ENCODE measurements around the gene BBOX1.

The BBOX1 gene

DNA sequence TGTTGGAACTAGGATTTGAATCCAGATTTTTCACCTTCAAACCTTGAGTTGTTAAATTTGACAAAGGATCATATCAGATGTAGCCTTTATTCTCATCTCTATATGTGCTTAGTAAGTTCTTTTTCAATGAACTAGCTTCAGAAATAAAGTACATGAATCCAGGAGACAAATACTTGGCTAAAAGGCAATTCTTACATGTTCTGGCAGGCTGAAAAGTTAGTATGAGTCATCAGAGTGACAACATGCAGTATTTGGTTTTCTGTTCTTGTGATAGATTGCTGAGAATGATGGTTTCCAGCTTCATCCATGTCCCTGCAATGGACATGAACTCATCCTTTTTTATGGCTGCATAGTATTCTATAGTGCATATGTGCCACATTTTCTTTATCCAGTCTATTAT lies 40.4 kb downstream of the BBOX1 start:
- Histone ChIP-seq H3K27ac (no peak overlapping the region), H3K36me3 (replicated peaks) (no peaks in the 10 kb centered on the region), H3K27me3 (replicated peaks) (no peaks in the 10 kb centered on the region), H3K4me3 (ENCODE audit: low read depth, low read length) (no peak overlapping the region)
- in situ Hi-C loops (cut with HindIII; ENCODE audit: low pct_ligation_motif_present, low sequenced_read_pairs): no loop called here
- DNase-seq: peak; percentile 22
- TF ChIP-seq, protein P1, sequence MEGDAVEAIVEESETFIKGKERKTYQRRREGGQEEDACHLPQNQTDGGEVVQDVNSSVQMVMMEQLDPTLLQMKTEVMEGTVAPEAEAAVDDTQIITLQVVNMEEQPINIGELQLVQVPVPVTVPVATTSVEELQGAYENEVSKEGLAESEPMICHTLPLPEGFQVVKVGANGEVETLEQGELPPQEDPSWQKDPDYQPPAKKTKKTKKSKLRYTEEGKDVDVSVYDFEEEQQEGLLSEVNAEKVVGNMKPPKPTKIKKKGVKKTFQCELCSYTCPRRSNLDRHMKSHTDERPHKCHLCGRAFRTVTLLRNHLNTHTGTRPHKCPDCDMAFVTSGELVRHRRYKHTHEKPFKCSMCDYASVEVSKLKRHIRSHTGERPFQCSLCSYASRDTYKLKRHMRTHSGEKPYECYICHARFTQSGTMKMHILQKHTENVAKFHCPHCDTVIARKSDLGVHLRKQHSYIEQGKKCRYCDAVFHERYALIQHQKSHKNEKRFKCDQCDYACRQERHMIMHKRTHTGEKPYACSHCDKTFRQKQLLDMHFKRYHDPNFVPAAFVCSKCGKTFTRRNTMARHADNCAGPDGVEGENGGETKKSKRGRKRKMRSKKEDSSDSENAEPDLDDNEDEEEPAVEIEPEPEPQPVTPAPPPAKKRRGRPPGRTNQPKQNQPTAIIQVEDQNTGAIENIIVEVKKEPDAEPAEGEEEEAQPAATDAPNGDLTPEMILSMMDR (IDR thresholded peaks at IDR 0.05; ENCODE audit: low read depth, low read length, missing control alignments): no peak

- no peak overlapping the region for H3K27ac ChIP-seq
- in situ Hi-C loops (cut with HindIII; ENCODE audit: low pct_ligation_motif_present, low sequenced_read_pairs): no loop called here
- TF ChIP-seq, protein P1 (IDR thresholded peaks at IDR 0.05; ENCODE audit: low read depth, low read length, missing control alignments): no peak
- no peak overlapping the region for H3K4me3 ChIP-seq (ENCODE audit: low read depth, low read length)
- H3K36me3 ChIP-seq (replicated peaks): no peaks in the 10 kb centered on the region
- no peak for DNase-seq
- no peaks in the 10 kb centered on the region for H3K27me3 ChIP-seq (replicated peaks)
Observed at GRCh38 chr11:27083241-27083640, 42.6 kb downstream of the BBOX1 start.

DNA sequence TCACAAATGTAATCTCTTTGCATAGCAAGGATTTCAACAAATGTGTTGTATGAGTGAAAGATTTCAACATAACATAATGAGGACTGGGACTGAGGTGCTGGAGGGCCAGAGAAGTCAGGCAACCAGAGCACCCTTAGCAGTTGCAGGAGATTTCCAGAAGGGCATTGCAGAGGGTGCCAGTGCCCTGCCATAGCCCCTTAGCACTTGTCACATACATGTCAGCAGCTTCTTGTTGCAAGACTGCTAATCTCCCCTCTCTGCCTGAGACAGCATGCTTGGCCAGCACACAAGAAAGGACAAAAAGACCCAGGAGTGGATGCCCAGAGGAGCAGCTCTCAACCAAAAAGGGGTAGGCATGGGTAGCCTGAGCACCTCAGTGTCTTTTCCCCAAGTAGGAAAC lies 43.2 kb downstream of the BBOX1 start:
- Histone ChIP-seq H3K36me3 (replicated peaks) (no peaks in the 10 kb centered on the region), H3K27ac (no peak overlapping the region), H3K4me3 (ENCODE audit: low read depth, low read length) (no peak overlapping the region), H3K27me3 (replicated peaks) (no peaks in the 10 kb centered on the region)
- TF ChIP-seq, protein P1 (IDR thresholded peaks at IDR 0.05; ENCODE audit: low read depth, low read length, missing control alignments): no peak
- in situ Hi-C loops (cut with HindIII; ENCODE audit: low pct_ligation_motif_present, low sequenced_read_pairs): no loop called here
- no peak for DNase-seq

DNA sequence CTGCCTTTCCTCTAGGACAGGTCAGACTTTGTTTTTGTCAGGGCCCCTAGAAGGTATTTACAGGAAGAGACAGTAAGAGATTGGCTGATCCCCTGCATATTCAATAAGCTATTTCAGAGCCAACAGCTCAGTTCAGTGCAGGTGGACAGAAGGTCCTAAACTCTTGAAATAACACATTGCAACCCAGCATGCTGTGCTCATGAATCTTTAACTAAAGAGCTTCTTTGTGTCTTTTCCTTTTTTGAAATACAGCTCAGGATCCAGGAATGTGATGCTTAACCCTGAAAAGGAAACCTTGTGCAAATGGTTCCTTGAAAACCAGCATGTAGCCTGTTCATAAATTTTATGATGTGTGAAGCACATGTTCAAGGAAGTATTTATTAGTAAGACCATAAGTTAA lies 43.9 kb downstream of the BBOX1 start:
- H3K4me3 ChIP-seq (ENCODE audit: low read depth, low read length): no peak overlapping the region
- no peak overlapping the region for H3K27ac ChIP-seq
- no peaks in the 10 kb centered on the region for H3K27me3 ChIP-seq (replicated peaks)
- no peaks in the 10 kb centered on the region for H3K36me3 ChIP-seq (replicated peaks)
- in situ Hi-C loops (cut with HindIII; ENCODE audit: low pct_ligation_motif_present, low sequenced_read_pairs): no loop called here
- TF ChIP-seq, protein P1 (IDR thresholded peaks at IDR 0.05; ENCODE audit: low read depth, low read length, missing control alignments): no peak
- DNase-seq: no peak

GRCh38 chr11:27085111-27085510 lies 44.5 kb downstream of the BBOX1 start:
- no peak overlapping the region for H3K27ac ChIP-seq
- no peak for DNase-seq
- no peak overlapping the region for H3K4me3 ChIP-seq (ENCODE audit: low read depth, low read length)
- H3K27me3 ChIP-seq (replicated peaks): no peaks in the 10 kb centered on the region
- in situ Hi-C loops (cut with HindIII; ENCODE audit: low pct_ligation_motif_present, low sequenced_read_pairs): no loop called here
- TF ChIP-seq, protein P1 (IDR thresholded peaks at IDR 0.05; ENCODE audit: low read depth, low read length, missing control alignments): no peak
- no peaks in the 10 kb centered on the region for H3K36me3 ChIP-seq (replicated peaks)

- DNase-seq: no peak
- in situ Hi-C loops (cut with HindIII; ENCODE audit: low pct_ligation_motif_present, low sequenced_read_pairs): no loop called here
- TF ChIP-seq, protein P1 (IDR thresholded peaks at IDR 0.05; ENCODE audit: low read depth, low read length, missing control alignments): no peak
- no peak overlapping the region for H3K27ac ChIP-seq
- no peaks in the 10 kb centered on the region for H3K27me3 ChIP-seq (replicated peaks)
- H3K4me3 ChIP-seq (ENCODE audit: low read depth, low read length): no peak overlapping the region
- H3K36me3 ChIP-seq (replicated peaks): no peaks in the 10 kb centered on the region
Observed at GRCh38 chr11:27085605-27086004, 45.0 kb downstream of the BBOX1 start.
